HG03575 (cell line): ENCODE results near the gene TERB1.

Experiments
- ATAC-seq: cut with Tn5 transposase; IDR thresholded peaks from one replicate; pipeline ENCODE4 v1.9.1; 2021; ENCODE audit not compliant: unreplicated experiment, insufficient number of reproducible peaks, low FRiP score; ENCODE audit errors: extremely low read depth

The TERB1 gene

DNA sequence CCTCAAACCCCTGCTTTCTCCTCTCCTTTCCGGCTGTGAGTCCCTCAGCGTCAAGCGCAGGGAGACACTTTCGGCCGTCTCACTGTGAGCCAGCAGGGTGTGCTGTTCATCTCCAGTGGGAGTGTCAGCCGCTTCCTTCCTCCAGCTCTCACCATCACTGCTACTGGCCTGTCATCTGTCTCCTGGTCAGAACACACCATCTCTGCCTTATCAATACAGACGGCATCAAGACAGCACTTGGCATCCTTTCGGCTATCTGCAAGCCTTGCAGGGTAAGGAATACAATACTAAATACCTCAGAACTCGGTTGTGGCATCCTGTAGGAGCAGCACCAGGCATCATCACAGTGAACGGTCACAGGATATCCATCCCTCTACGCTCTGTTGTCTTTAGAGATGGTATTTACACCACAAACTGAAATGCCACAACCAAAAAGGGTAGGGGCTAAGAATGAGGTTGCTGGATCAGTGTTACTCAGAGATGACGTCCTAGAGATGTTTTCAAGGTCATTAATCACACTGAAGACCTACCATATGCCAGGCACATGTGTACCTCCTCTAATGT lies 84.2 kb downstream of the TERB1 start:
- no peak for ATAC-seq

DNA sequence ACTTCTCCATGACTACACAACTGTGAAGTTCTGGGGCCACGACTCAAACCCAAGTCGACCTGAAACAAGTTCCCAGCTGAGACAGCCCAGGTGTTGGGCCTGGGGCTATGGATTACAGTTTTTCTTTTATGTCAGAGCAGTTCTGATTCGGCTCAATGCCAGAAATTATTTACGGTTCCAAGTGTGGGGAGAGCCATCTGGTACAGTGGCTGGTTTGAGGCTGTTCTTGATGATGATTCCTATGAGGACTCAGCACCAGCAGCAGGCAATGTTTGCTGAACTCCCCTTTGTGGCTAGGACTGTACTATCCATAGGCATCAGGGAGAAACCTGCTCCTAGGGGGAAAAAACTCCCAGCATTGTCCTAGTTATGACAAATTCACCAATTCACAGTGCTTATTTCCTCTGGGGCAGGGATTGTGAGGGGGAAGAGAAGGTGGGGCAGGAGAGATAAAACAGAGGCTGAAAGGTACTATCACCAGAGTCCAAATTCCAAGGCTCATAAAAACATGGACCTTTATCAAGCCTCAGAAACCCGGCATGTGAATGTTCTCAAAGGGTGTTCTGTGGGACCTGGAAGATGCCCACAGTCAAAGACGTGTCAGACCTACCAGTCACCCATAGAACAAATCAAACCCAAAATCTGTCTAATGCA lies 86.6 kb downstream of the TERB1 start:
- ATAC-seq: no peak

DNA sequence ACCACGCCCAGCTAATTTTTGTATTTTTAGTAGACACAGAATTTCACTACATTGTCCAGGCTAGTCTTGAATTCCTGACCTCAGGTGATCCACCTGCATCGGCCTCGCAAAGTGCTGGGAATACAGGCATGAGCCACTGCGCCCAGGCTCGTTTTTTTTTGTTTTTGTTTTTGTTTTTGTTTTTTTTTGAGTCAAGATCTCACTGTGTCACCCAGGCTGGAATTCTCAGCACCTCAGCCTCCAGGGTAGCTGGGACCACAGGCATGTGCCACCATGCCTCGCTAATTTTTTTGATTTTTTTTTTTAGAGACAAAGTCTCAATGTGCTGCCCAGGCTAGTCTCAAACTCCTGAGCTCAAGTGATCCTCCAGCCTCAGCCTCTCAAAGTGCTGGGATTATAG lies 87.3 kb downstream of the TERB1 start:
- no peak for ATAC-seq

DNA sequence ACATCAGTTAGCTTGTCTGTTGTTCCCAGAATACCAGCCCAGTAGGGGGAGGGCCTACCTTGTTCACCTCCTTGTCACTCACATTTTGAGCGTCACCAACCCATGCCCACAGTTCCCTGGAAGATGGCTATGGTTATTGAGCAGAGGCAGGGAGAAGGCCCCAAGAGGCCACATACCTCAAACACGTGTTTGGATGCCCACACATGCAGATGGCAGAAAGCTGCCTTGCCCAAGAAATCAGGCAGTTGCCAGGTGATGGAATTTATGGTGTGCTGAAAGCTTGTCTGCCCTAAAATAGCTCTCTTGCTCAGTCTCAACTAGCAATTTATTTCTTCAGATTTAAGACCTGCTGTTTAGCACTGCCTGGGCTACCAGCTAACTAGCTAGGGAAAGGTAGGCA lies 88.3 kb downstream of the TERB1 start:
- ATAC-seq: no peak

DNA sequence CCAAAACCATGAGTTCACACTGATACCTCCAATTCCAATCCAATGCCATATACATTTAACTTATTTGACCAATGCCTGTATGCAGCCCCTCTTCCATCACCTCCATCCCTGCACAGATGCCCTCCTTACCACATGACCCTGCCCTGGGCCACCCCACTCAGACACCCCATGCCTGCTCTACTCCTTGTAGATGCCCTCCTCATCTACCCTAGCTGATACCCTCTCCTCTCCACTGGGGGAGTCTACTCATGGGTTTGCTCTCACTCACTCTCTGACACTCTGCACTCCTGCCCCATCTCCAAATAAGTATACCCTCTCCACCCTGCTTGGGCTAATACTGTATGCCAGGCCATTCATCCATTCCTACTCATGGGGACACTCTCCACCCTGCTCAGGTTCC lies 88.9 kb downstream of the TERB1 start:
- ATAC-seq: no peak

DNA sequence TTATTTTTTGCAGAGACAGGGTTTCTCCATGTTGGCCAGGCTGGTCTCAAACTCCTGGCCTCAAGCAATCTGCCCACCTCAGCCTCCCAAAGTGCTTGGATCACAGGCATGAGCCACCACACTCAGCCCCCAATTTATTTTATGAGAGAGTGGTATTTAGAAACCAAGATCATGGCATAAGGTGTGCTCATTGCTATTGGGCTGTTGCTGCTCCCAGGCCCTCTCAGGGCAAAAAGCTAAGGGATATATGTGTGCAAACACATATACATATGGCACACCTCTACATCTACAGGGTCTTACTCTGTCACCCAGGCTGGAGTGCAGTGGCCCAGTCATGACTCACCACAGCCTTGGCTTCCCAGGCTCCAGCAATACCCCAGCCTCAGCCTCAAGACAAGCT lies 89.8 kb downstream of the TERB1 start:
- no peak for ATAC-seq

DNA sequence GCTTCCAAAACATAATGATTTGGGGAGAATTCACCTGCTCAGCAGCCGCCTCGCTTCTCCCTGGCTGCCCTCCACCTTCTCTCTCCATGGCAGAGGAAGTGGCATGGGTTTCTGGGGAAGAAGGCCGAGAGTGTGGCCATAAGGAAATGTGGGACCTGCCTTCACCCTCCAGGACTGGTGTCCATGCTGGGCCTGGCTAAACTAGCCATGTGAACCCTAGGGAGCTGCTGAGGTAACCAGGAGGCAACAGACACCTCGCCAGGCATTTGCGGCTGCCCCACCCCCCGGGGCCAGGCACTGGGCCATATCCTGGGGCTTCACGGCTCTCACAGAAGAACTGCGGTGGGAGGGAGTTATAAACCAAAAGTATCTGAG lies 94.9 kb downstream of the TERB1 start:
- ATAC-seq: no peak

DNA sequence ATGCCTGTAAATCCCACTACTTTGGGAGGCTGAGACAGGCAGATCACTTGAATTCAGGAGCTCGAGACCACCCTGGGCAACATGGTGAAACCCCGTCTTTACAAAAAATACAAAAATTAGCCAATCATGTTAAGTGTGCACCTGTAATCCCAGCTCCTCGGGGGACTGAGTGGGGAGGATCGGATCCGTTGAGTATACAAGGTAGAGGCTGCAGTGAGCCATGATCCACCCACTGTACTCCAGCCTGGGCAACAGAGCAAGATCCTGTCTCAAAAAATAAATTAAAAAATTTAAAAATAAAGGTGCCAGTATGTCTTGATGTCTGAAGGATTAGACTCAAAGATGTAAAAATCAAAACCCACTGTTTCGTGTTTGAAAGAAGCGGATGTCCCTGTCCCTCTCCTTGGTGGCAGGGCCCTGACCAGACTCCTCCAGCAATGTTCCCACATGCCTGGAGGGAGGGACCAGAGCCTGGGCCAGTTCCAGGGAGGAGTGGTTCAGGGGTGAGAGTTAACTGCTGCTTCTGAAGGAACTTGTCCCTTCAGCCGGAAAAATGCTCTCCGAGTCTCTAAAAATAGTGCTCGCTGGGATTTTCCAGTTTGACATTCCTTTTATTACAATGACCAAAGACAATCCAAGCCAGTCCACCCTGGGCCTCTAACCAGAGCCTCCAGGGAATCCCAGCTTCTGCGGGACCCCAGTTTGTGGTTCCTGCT lies 95.4 kb downstream of the TERB1 start:
- no peak for ATAC-seq
